NCI-H2196 treated with DMSO at 0.1 percent for 48 hours (cell line): ENCODE measurements around the gene PPP1R15A.
"Not testable (repeated sequence)": the region's sequence is repeated elsewhere in the genome, so short reads cannot be mapped to it uniquely, and the experiment has no call there.

Experiments used
- DNase-seq: peaks from one replicate; lab custom pipeline; 2025; ENCODE audit not compliant: unreplicated experiment; lab: John Stamatoyannopoulos, UW

PPP1R15A gene

GRCh38 chr19:48858984-48859710 lies 13.1 kb upstream of the PPP1R15A start:
- no peak for DNase-seq

GRCh38 chr19:48859711-48860572 lies 12.3 kb upstream of the PPP1R15A start:
- no peak for DNase-seq

GRCh38 chr19:48861313-48861712 lies 10.9 kb upstream of the PPP1R15A start:
- no peak for DNase-seq

GRCh38 chr19:48862827-48863226 lies 9.4 kb upstream of the PPP1R15A start:
- DNase-seq = no peak

- DNase-seq = no peak
Measured at GRCh38 chr19:48866692-48867091, 5.5 kb upstream of the PPP1R15A start.

GRCh38 chr19:48867123-48867745 lies 5.0 kb upstream of the PPP1R15A start:
- no peak for DNase-seq

GRCh38 chr19:48867746-48868113 lies 4.5 kb upstream of the PPP1R15A start:
- no peak for DNase-seq

GRCh38 chr19:48868114-48868886 lies 3.9 kb upstream of the PPP1R15A start, which contains the start of gene PLEKHA4:
TSS of gene PLEKHA4 (minus strand) at chr19:48868617. CDS start at chr19:48867620, 997 bp downstream.
- DNase-seq = no peak

- no peak for DNase-seq
Measured at GRCh38 chr19:48870048-48870447, 2.2 kb upstream of the PPP1R15A start.

- DNase-seq = not testable (repeated sequence)
Measured at GRCh38 chr19:48871471-48872181, 595 bp upstream of the PPP1R15A start.

GRCh38 chr19:48872884-48873475 lies 759 bp downstream of the PPP1R15A start:
- DNase-seq = peak; percentile 60

GRCh38 chr19:48873476-48874302 lies 1.5 kb downstream of the PPP1R15A start:
- DNase-seq = no peak

GRCh38 chr19:48874303-48875135 lies 2.3 kb downstream of the PPP1R15A start:
- DNase-seq = no peak

- not testable (repeated sequence) for DNase-seq
Measured at GRCh38 chr19:48876043-48876981, 4.1 kb downstream of the PPP1R15A start.

GRCh38 chr19:48877855-48878195 lies 5.6 kb downstream of the PPP1R15A start:
- DNase-seq = no peak

GRCh38 chr19:48878196-48879024 lies 6.2 kb downstream of the PPP1R15A start:
- no peak for DNase-seq
